Heart right ventricle (tissue), 16 donors: Measurements from ENCODE around the gene NUP214. TPM values are rescaled to one million over a fixed set of nuclear protein-coding genes. Genes with fewer than 3 reads are reported as not detected.

Experiments used
- ATAC-seq, 8 donors: fragments of 200-7000 bp; cut with Tn5 transposase; one replicate each; pipeline ENCODE4 v1.9.1; 2020; ENCODE audit warnings: mild to moderate bottlenecking in 8 of 8, moderate library complexity in 8 of 8, moderate number of reproducible peaks in 1 of 8
- DNase-seq, 2 donors: peaks; one replicate each; pipeline ENCODE4 v3.0.0-alpha.2; 2020
- H3K27ac ChIP-seq, 10 donors: fragments of 200-600 bp; sonication (generic) in 2 of 10; one replicate each; pipeline versions ENCODE4 v1.5.0 to v1.8.0; 2020 to 2022; ENCODE audit warnings: mild to moderate bottlenecking in 3 of 10
- H3K27me3 ChIP-seq, 7 donors: fragments of 200-600 bp; one replicate each; pipeline ENCODE4 v1.8.0; 2021 to 2022; ENCODE audit warnings: mild to moderate bottlenecking in 2 of 7
- H3K36me3 ChIP-seq, 9 donors: fragments of 200-600 bp; sonication (generic) in 1 of 9; one replicate each; pipeline versions ENCODE4 v1.5.0 to v1.8.0; 2020 to 2022; ENCODE audit warnings: mild to moderate bottlenecking in 2 of 9
- H3K4me1 ChIP-seq, 9 donors: fragments of 200-600 bp; sonication (generic) in 1 of 9; one replicate each; pipeline versions ENCODE4 v1.5.0 to v1.8.0; 2020 to 2022; ENCODE audit warnings: mild to moderate bottlenecking in 4 of 9
- H3K4me3 ChIP-seq, 10 donors: fragments of 200-600 bp; sonication (generic) in 2 of 10; one replicate each; pipeline versions ENCODE4 v1.5.0 to v1.8.0; 2020 to 2022; ENCODE audit warnings: mild to moderate bottlenecking in 7 of 10, moderate library complexity in 2 of 10
- H3K9me3 ChIP-seq, 11 donors: fragments of 200-600 bp in 10 of 11; sonication (generic) in 2 of 11; one replicate each; pipeline versions ENCODE4 v1.5.0 to v1.8.0; 2013 to 2022; ENCODE audit warnings: mild to moderate bottlenecking in 2 of 11, control low read depth in 1 of 11, moderate library complexity in 1 of 11
- WGBS, 2 donors: extraction: QIAGEN DNeasy Blood & Tissue Kit; methylation state at CpG; one replicate each; pipeline ENCODE4 v1.1.7; 2013; ENCODE audit warnings: inconsistent platforms in 1 of 2; 5-methylcytosine and 5-hydroxymethylcytosine counted together
- intact Hi-C, 10 donors: fragments of 100-400 bp; cut with DNase I; formaldehyde crosslinking; loops; one replicate each; pipeline versions ENCODE4 v1.11.1 to v1.14.2; 2022
- polyA plus RNA-seq, 2 donors: library from polyadenylated mRNA; stranded (reverse); fragments of 200-250 nt; gene quantifications; one replicate each; pipeline ENCODE4 v1.2.3, GENCODE V29; 2013
- total RNA-seq, 10 donors: library from RNA; stranded (reverse); fragmentation: NEBNext Ultra II Directional in 3 of 10; extraction: Animal tissue kit (Norgen Biotek cat#: 25700) in 3 of 10; gene quantifications; one replicate each; pipeline versions ENCODE4 v1.2.1 to v1.2.4, GENCODE V29; 2021 to 2023
- TF ChIP-seq, protein P1 (sequence below), 9 donors: fragments of 200-600 bp; sonication (generic) in 2 of 9; IDR thresholded peaks; one replicate each; pipeline versions ENCODE4 v1.5.0 to v1.8.0; 2021 to 2022; ENCODE audit warnings: antibody characterized with exemption in 9 of 9, mild to moderate bottlenecking in 5 of 9, moderate library complexity in 1 of 9
- donor health status: Arrhythmogenic right ventricular cardiomyopathy.
- donor health status: ischemic (EF 13 %, LVEDD 7.1; RV severe dilation, severe dysfunction).
- donor health status: healthy with polysubstance abuse.
- donor health status: DM: no; HTN: yes; CAD: no.
- donor health status: DM: no; HTN: no; CAD: no.
- donor health status: ischemic (EF 25% LVEDD 6.9; RV normal size, moderate dysfunction).
- donor health status: ischemic (EF 25% LVEDD 5.7; RV mildly dilated, moderate dysfunction).
- donor health status: healthy.
- donor health status: DM: yes; HTN: yes; CAD: no.
- donor health status: Ischemic cardiomyopathy.
- donor health status: ischemic (EF 35%, LVEDD 5.7; RV mildly dilated, moderate dysfunction).
- donor health status: nonischemic (EF 11% LVEDD 7.7; RV severe dilation, severe dysfunction).
- donor health status: DM: yes; HTN: yes; CAD: no.
- donor health status: PGD.
- donor health status: ischemic (EF 29% LVEDD 5.4; RV normal size, mild dysfunction).
- donor health status: nonischemic (EF 23%, LVEDD 6.1; RV moderate dilation, normal function).

NUP214 gene
- total and polyA plus RNA-seq, 12 donors = 13.8 to 27.1 (median 22.9) TPM

GRCh38 chr9:131146186-131146585 lies 20.8 kb downstream of the NUP214 start:
- intact Hi-C loops = loop anchor here in 1 of 10 donors (10.0 kb wide), 1 partner anchor 59 kb away; no protein-coding TSS in a partner anchor
- no peaks in the 10 kb centered on the region for H3K9me3 ChIP-seq
- TF ChIP-seq, protein P1, sequence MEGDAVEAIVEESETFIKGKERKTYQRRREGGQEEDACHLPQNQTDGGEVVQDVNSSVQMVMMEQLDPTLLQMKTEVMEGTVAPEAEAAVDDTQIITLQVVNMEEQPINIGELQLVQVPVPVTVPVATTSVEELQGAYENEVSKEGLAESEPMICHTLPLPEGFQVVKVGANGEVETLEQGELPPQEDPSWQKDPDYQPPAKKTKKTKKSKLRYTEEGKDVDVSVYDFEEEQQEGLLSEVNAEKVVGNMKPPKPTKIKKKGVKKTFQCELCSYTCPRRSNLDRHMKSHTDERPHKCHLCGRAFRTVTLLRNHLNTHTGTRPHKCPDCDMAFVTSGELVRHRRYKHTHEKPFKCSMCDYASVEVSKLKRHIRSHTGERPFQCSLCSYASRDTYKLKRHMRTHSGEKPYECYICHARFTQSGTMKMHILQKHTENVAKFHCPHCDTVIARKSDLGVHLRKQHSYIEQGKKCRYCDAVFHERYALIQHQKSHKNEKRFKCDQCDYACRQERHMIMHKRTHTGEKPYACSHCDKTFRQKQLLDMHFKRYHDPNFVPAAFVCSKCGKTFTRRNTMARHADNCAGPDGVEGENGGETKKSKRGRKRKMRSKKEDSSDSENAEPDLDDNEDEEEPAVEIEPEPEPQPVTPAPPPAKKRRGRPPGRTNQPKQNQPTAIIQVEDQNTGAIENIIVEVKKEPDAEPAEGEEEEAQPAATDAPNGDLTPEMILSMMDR (IDR thresholded peaks at IDR 0.05) = no peak
- H3K36me3 ChIP-seq = peaks cover 0 to 100% (median 80%) of the 10 kb centered on the region in 9 donors
- ATAC-seq = no peak
- DNase-seq = no peak
- H3K27me3 ChIP-seq = no peaks in the 10 kb centered on the region
- H3K4me3 ChIP-seq = no peak overlapping the region
- no peaks in the 10 kb centered on the region for H3K4me1 ChIP-seq
- 93 to 95% methylated on average over 4 of the region's 4 CpGs for WGBS, 2 donors
- H3K27ac ChIP-seq = no peak overlapping the region

DNA sequence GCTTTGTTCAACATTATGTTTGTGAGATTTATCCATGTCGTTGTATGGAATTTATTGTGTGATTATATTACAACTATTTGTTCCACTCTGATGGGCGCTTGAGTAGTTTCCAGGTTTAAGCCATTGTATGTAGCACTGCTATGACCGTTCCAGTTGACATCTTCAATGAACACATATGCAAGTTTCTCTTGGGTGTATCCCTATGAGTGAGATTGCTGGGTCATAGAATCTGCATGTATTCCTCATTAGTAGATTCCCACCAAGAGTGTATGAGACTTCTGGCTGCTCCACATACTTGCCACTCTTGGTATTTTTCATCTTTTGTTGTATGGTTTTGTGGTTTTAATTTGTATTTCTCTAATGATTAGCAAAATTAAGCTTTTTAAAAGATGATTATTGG lies 22.9 kb downstream of the NUP214 start:
- ATAC-seq (no peak), DNase-seq (no peak)
- peaks cover 4 to 100% (median 90%) of the 10 kb centered on the region in 9 donors for H3K36me3 ChIP-seq
- WGBS, 2 donors = 91 to 93% methylated on average over 3 of the region's 3 CpGs
- H3K27ac ChIP-seq = no peak overlapping the region
- no peaks in the 10 kb centered on the region for H3K9me3 ChIP-seq
- H3K4me3 ChIP-seq = no peak overlapping the region
- H3K27me3 ChIP-seq = no peaks in the 10 kb centered on the region
- TF ChIP-seq, protein P1 (IDR thresholded peaks at IDR 0.05) = no peak
- H3K4me1 ChIP-seq = no peaks in the 10 kb centered on the region
- intact Hi-C loops = loop anchor here in 1 of 10 donors (10.0 kb wide), 1 partner anchor 57 kb away; no protein-coding TSS in a partner anchor

- Histone ChIP-seq H3K4me1 (no peaks in the 10 kb centered on the region), H3K9me3 (no peaks in the 10 kb centered on the region), H3K36me3 (peaks cover 4 to 100% (median 94%) of the 10 kb centered on the region in 9 donors), H3K4me3 (no peak overlapping the region), H3K27ac (no peak overlapping the region), H3K27me3 (no peaks in the 10 kb centered on the region)
- WGBS, 2 donors = 83 to 88% methylated on average over 7 of the region's 7 CpGs
- TF ChIP-seq, protein P1 (IDR thresholded peaks at IDR 0.05) = no peak
- ATAC-seq (no peak), DNase-seq (no peak)
- intact Hi-C loops = loop anchor here in 1 of 10 donors (10.0 kb wide), 1 partner anchor 56 kb away; no protein-coding TSS in a partner anchor
Observed at GRCh38 chr9:131148966-131149687, 23.7 kb downstream of the NUP214 start.

DNA sequence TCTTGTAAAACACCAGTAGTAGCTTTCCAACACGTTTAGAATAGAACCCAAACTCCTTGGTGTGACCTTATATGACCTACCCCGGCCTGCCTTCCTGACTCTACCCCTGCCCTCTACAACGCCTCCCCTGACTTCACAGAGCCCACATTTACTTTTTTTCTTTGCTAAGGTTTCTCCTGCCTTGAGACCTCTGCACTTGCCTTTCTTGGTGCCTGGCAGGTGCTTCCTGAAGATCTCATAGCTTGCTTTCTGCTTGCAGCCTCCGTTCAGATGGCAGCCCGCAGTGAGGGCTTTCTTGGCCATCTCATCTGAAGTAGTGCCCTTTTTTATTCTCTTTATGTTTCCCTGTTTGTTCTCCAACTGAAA lies 24.3 kb downstream of the NUP214 start:
- DNase-seq (no peak), ATAC-seq (no peak)
- intact Hi-C loops = loop anchor here in 1 of 10 donors (10.0 kb wide), 1 partner anchor 55 kb away; no protein-coding TSS in a partner anchor
- H3K36me3 ChIP-seq = peaks cover 4 to 100% (median 95%) of the 10 kb centered on the region in 9 donors
- TF ChIP-seq, protein P1 (IDR thresholded peaks at IDR 0.05) = no peak
- no peak overlapping the region for H3K4me3 ChIP-seq
- 75% methylated on average over 5 of the region's 5 CpGs for WGBS, 2 donors
- no peaks in the 10 kb centered on the region for H3K4me1 ChIP-seq
- H3K27ac ChIP-seq = no peak overlapping the region
- H3K27me3 ChIP-seq = no peaks in the 10 kb centered on the region
- no peaks in the 10 kb centered on the region for H3K9me3 ChIP-seq
